ENCODE measurements around the gene CLDN3.

DNA sequence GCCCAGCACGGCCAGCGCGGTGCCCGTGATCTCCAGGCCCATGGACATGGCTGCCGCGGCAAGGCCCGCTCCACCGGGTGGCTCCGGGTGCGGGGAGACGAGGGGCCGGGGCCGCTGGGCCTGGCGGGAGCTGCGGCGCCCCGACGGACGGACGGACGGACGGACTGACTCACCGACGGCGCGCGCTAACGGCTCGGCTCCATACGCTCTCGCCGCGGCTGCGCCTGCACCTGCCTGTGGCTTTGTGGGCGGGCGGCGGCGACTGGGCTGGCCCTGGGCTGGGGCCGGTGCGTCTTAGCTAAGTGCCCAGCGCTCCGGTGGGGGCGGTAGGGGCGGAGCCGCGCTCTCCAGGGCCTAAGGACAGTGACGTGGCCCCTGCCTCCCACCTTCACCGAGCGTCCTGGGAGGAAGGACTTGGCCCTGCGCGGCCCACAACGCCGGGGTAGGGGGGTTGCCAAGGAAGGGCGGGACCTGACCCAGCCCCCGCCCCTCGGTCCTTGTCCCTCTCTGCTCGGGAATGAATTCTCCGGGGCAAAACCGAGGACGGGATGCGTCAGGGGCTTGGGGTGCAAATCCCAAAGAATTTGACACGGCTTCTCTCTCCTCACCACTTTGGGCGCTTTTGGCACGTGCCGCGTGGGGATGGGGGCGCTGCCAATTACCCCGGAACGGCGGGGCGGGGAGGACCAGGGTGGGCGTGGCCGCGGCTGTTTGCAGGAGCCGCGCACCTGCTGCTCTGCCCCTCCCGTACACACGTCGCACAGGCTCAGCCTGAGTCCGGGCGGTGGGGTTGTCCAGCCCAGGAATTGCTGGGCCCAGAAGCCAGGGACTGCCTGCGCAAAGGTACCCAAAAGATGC, at the start of gene CLDN3:
- no peak for TF ChIP-seq POLR2A (IDR thresholded peaks at IDR 0.05)
- TF ChIP-seq CTCF (IDR thresholded peaks at IDR 0.05) = no peak

Data from heart left ventricle (tissue), 13 donors.